ENCODE measurements around the gene MAPK1.

- TF ChIP-seq CTCF (IDR thresholded peaks at IDR 0.05; ENCODE audit: low read depth, low read length, poor library complexity, severe bottlenecking) (no peak), EZH2phosphoT487 (IDR thresholded peaks at IDR 0.05; ENCODE audit: borderline replicate concordance, low read length) (no peak)
These were observed 112.9 kb downstream of the MAPK1 start for GRCh38 chr22:21754523-21754922.

Measured in DOHH2 (cell line).